ENCODE data around the gene TMX4.

GRCh38 chr20:8036771-8037170, 17.2 kb upstream of the TMX4 start:
- no peak for TF ChIP-seq POLR2A (IDR thresholded peaks at IDR 0.05; ENCODE audit: low read depth, low read length)
- TF ChIP-seq POLR2AphosphoS5 (IDR thresholded peaks at IDR 0.05; ENCODE audit: low read depth, low read length), result no peak
- TF ChIP-seq PAX5 (IDR thresholded peaks at IDR 0.05; ENCODE audit: insufficient read depth, low read length, severe bottlenecking), result no peak
